Cardiac fibroblast (primary cell): ENCODE data around the gene MAP3K14.

Experiments
- DNase-seq, 2 donors: peaks; one replicate each; pipeline versions ENCODE4 v3.0.0 to v3.0.0-alpha.2; 2010; ENCODE audit warnings: low read depth in 2 of 2
- H3K4me3 ChIP-seq, 2 donors: replicated peaks in 1 of 2; 1 replicate in 1 of 2; 2 replicates in 1 of 2; pipeline ENCODE4 v1.5.1; 2011; ENCODE audit warnings: low read depth in 2 of 2, low read length in 2 of 2, mild to moderate bottlenecking in 2 of 2, moderate library complexity in 1 of 2
- TF ChIP-seq, protein P1 (sequence below): IDR thresholded peaks from one replicate; pipeline ENCODE4 v1.5.1; 2011; ENCODE audit warnings: low read depth, mild to moderate bottlenecking, low read length, inconsistent platforms

MAP3K14 gene

GRCh38 chr17:45222014-45222288 lies 94.9 kb downstream of the MAP3K14 start:
- DNase-seq: no peak
- TF ChIP-seq, protein P1, sequence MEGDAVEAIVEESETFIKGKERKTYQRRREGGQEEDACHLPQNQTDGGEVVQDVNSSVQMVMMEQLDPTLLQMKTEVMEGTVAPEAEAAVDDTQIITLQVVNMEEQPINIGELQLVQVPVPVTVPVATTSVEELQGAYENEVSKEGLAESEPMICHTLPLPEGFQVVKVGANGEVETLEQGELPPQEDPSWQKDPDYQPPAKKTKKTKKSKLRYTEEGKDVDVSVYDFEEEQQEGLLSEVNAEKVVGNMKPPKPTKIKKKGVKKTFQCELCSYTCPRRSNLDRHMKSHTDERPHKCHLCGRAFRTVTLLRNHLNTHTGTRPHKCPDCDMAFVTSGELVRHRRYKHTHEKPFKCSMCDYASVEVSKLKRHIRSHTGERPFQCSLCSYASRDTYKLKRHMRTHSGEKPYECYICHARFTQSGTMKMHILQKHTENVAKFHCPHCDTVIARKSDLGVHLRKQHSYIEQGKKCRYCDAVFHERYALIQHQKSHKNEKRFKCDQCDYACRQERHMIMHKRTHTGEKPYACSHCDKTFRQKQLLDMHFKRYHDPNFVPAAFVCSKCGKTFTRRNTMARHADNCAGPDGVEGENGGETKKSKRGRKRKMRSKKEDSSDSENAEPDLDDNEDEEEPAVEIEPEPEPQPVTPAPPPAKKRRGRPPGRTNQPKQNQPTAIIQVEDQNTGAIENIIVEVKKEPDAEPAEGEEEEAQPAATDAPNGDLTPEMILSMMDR: no peak

GRCh38 chr17:45221081-45222013 lies 95.5 kb downstream of the MAP3K14 start, which contains the start of gene FMNL1:
Gene FMNL1 (plus strand): TSS chr17:45221885. CDS start chr17:45222125, 240 bp downstream.
- peak within 1 kb of the TSS; percentile 42 to 59 for H3K4me3 ChIP-seq
- TF ChIP-seq, protein P1: no peak
- DNase-seq: no peak

More at GRCh38 chr17:45222014-45222288, 94.9 kb downstream of the MAP3K14 start:
- H3K4me3 ChIP-seq: peak overlapping the region; percentile 42 to 59

- DNase-seq: no peak
- H3K4me3 ChIP-seq: no peak overlapping the region
- TF ChIP-seq, protein P1: no peak
Observed at GRCh38 chr17:45220079-45220478, 96.7 kb downstream of the MAP3K14 start.

DNA sequence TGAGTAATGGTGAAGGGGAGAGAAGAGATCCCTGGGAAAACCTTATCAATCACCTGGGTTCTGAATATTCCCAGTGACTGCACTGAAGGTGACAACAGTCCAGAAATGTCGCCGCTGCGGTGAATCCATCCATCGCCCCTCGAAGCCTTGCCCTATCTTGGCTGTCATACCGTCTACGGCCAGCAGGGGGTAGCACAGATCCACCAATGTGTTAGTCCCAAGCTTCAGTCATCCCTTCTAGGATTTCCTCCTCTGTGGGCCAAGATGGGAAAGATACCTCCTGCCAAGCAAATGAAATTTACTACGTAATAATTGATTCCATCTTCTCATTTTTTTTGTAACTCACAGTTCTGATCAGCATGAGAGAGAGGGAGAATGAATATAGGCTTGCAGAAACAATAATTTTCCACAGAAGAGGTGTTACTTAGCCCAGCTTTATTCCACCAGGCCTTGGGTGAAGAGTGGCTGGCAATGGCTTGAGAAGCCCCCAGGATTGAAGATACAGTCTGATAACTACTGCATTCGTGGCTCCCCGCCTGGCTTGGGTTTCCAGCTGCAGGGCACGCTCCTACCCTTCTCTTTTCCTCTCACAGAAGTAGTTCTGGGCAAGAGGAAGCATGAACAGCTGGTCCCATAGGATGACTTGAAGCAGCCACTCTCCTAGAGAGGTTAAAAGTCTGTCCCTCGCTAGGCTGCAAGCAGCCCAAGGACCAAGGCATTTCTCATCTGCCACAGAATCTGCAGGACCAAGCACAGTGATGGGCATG lies 97.7 kb downstream of the MAP3K14 start:
- H3K4me3 ChIP-seq: no peak overlapping the region
- TF ChIP-seq, protein P1: peak; percentile 88
- DNase-seq: peak; percentile 86
